ENCODE results near the gene GOLGA6L25. TPM values are rescaled to one million over a fixed set of nuclear protein-coding genes. Genes with fewer than 3 reads are reported as not detected.
"Not testable (repeated sequence)": the region's sequence is repeated elsewhere in the genome, so short reads cannot be mapped to it uniquely, and the experiment has no call there.

Gene GOLGA6L25
- total RNA-seq (2014; rRNA removed; shearing (Covaris generic)) = not detected in 2 replicates

- DNase-seq (ENCODE audit: low spot score) = not testable (repeated sequence)
These were observed at the start of gene GOLGA6L25 for GRCh38 chr15:28553268-28553667. GOLGA6L25 (plus strand) TSS chr15:28553568; CDS start chr15:28553629, 61 bp downstream.

- DNase-seq (ENCODE audit: low spot score) = not testable (repeated sequence)
These were observed 45.0 kb upstream of the GOLGA6L25 start for GRCh38 chr15:28508217-28508889.

- not testable (repeated sequence) for DNase-seq (ENCODE audit: low spot score)
These were observed 39.2 kb upstream of the GOLGA6L25 start for GRCh38 chr15:28514128-28514527.

GRCh38 chr15:28515208-28515607, 38.2 kb upstream of the GOLGA6L25 start:
- not testable (repeated sequence) for DNase-seq (ENCODE audit: low spot score)

- DNase-seq (ENCODE audit: low spot score) = not testable (repeated sequence)
These were observed 20.4 kb upstream of the GOLGA6L25 start, which contains the start of gene GOLGA8G for GRCh38 chr15:28532954-28533353. GOLGA8G (minus strand) TSS chr15:28532971; CDS start chr15:28532909, 62 bp downstream.

GRCh38 chr15:28573351-28573750, 20.0 kb downstream of the GOLGA6L25 start:
- not testable (repeated sequence) for DNase-seq (ENCODE audit: low spot score)

- not testable (repeated sequence) for DNase-seq (ENCODE audit: low spot score)
These were observed 35.7 kb downstream of the GOLGA6L25 start for GRCh38 chr15:28588977-28589606.

GRCh38 chr15:28589769-28590168, 36.4 kb downstream of the GOLGA6L25 start:
- not testable (repeated sequence) for DNase-seq (ENCODE audit: low spot score)

- DNase-seq (ENCODE audit: low spot score) = not testable (repeated sequence)
These were observed 39.0 kb downstream of the GOLGA6L25 start for GRCh38 chr15:28592395-28592794.

- not testable (repeated sequence) for DNase-seq (ENCODE audit: low spot score)
These were observed 40.2 kb downstream of the GOLGA6L25 start for GRCh38 chr15:28593424-28594129.

- not testable (repeated sequence) for DNase-seq (ENCODE audit: low spot score)
These were observed 44.1 kb downstream of the GOLGA6L25 start for GRCh38 chr15:28597471-28597870.

- DNase-seq (ENCODE audit: low spot score) = not testable (repeated sequence)
These were observed 44.8 kb downstream of the GOLGA6L25 start for GRCh38 chr15:28598209-28598608.

- not testable (repeated sequence) for DNase-seq (ENCODE audit: low spot score)
These were observed 48.8 kb downstream of the GOLGA6L25 start for GRCh38 chr15:28602152-28602551.

Other genes with a start within 250 kb of the GOLGA6L25 start
- gene HERC2, start 231.4 kb upstream of the GOLGA6L25 start, total RNA-seq (2014; rRNA removed; shearing (Covaris generic)) = 14.0 and 23.0 TPM in 2 replicates
- not detected in 2 replicates for gene GOLGA6L24, start 195.5 kb upstream of the GOLGA6L25 start, total RNA-seq (2014; rRNA removed; shearing (Covaris generic))
- 0.02 TPM in 1 of 2 replicates, not detected in the other for gene GOLGA8F, start 174.9 kb upstream of the GOLGA6L25 start, total RNA-seq (2014; rRNA removed; shearing (Covaris generic))
- 0.16 TPM in 1 of 2 replicates, not detected in the other for gene GOLGA8G, start 20.6 kb upstream of the GOLGA6L25 start, total RNA-seq (2014; rRNA removed; shearing (Covaris generic))
- 0.95 TPM in 1 of 2 replicates, not detected in the other for gene GOLGA8M, start 158.9 kb downstream of the GOLGA6L25 start, total RNA-seq (2014; rRNA removed; shearing (Covaris generic))